H9 (cell line): Measurements from ENCODE around the gene EPS8L1. TPM values are rescaled to one million over a fixed set of nuclear protein-coding genes. Genes with fewer than 3 reads are reported as not detected.

ENCODE experiments used
- DNase-seq: peaks from one replicate; pipeline ENCODE4 v3.0.0-alpha.2; 2017
- H2AFZ ChIP-seq: one replicate; pipeline ENCODE4 v1.6.1; 2013; ENCODE audit warnings: mild to moderate bottlenecking, low read length, control low read depth, moderate library complexity
- H2AK5ac ChIP-seq: 2 replicates; pipeline ENCODE4 v1.6.1; 2013; ENCODE audit warnings: low read length, control low read depth, mixed read lengths; ENCODE audit not compliant: insufficient read length
- H2BK120ac ChIP-seq: one replicate; pipeline ENCODE4 v1.6.1; 2013; ENCODE audit warnings: low read depth, mild to moderate bottlenecking, low read length, control low read depth, inconsistent platforms; ENCODE audit not compliant: poor library complexity, severe bottlenecking
- H2BK12ac ChIP-seq: 2 replicates; pipeline ENCODE4 v1.6.1; 2013; ENCODE audit warnings: low read length, control low read depth, mixed read lengths, low read depth; ENCODE audit not compliant: insufficient read length
- H2BK15ac ChIP-seq: 2 replicates; pipeline ENCODE4 v1.6.1; 2013; ENCODE audit warnings: low read depth, low read length, control low read depth
- H2BK20ac ChIP-seq: one replicate; pipeline ENCODE4 v1.6.1; 2013; ENCODE audit warnings: low read depth, mild to moderate bottlenecking, low read length, control low read depth, inconsistent platforms; ENCODE audit not compliant: poor library complexity, severe bottlenecking
- H2BK5ac ChIP-seq: 2 replicates; pipeline ENCODE4 v1.6.1; 2013; ENCODE audit warnings: low read length, control low read depth, mixed read lengths; ENCODE audit not compliant: insufficient read length
- H3K14ac ChIP-seq: 2 replicates; pipeline ENCODE4 v1.6.1; 2013; ENCODE audit warnings: low read length, control low read depth; ENCODE audit not compliant: insufficient read depth
- H3K18ac ChIP-seq: 2 replicates; pipeline ENCODE4 v1.6.1; 2013; ENCODE audit warnings: low read depth, mild to moderate bottlenecking, mixed read lengths, low read length, control low read depth; ENCODE audit not compliant: insufficient read length
- H3K23ac ChIP-seq: 2 replicates; pipeline ENCODE4 v1.6.1; 2013; ENCODE audit warnings: low read length, control low read depth, mixed read lengths, low read depth; ENCODE audit not compliant: insufficient read length
- H3K23me2 ChIP-seq: 2 replicates; pipeline ENCODE4 v1.6.1; 2013; ENCODE audit warnings: low read depth, mild to moderate bottlenecking, mixed read lengths, low read length, control low read depth; ENCODE audit not compliant: insufficient read length, poor library complexity, severe bottlenecking
- H3K27ac ChIP-seq: 2 replicates; pipeline ENCODE4 v1.5.1; 2013; ENCODE audit warnings: low read length, control low read depth, mixed read lengths, low read depth; ENCODE audit not compliant: insufficient read length
- H3K27me3 ChIP-seq: 2 replicates; pipeline ENCODE4 v1.6.1; 2013; ENCODE audit warnings: low read length, control low read depth, inconsistent platforms; ENCODE audit not compliant: insufficient read depth
- H3K4ac ChIP-seq: 2 replicates; pipeline ENCODE4 v1.6.1; 2013; ENCODE audit warnings: low read depth, mild to moderate bottlenecking, control low read depth, inconsistent platforms, low read length, moderate library complexity
- H3K4me1 ChIP-seq: 2 replicates; pipeline ENCODE4 v1.6.1; 2013; ENCODE audit warnings: low read length, control low read depth, inconsistent platforms; ENCODE audit not compliant: insufficient read depth
- H3K4me2 ChIP-seq: 2 replicates; pipeline ENCODE4 v1.6.1; 2013; ENCODE audit warnings: low read length, control low read depth, mixed read lengths; ENCODE audit not compliant: insufficient read length, insufficient read depth
- H3K56ac ChIP-seq: 2 replicates; pipeline ENCODE4 v1.6.1; 2013; ENCODE audit warnings: low read depth, mild to moderate bottlenecking, mixed read lengths, low read length, control low read depth; ENCODE audit not compliant: insufficient read length
- H3K79me1 ChIP-seq: 2 replicates; pipeline ENCODE4 v1.6.1; 2013; ENCODE audit warnings: low read depth, mild to moderate bottlenecking, moderate library complexity, low read length, control low read depth, inconsistent platforms; ENCODE audit not compliant: insufficient read depth, poor library complexity, severe bottlenecking
- H3K79me2 ChIP-seq: 2 replicates; pipeline ENCODE4 v1.6.1; 2013; ENCODE audit warnings: low read length, control low read depth, inconsistent platforms; ENCODE audit not compliant: insufficient read depth
- H3K9ac ChIP-seq: 2 replicates; pipeline ENCODE4 v1.6.1; 2013; ENCODE audit warnings: low read length, control low read depth, mixed read lengths; ENCODE audit not compliant: insufficient read length; ENCODE audit errors: extremely low read depth
- H3K9me3 ChIP-seq: one replicate; pipeline ENCODE4 v1.6.1; 2013; ENCODE audit warnings: low read depth, low read length, inconsistent platforms; ENCODE audit not compliant: control insufficient read depth
- H3T11ph ChIP-seq: one replicate; pipeline ENCODE4 v1.6.1; 2013; ENCODE audit warnings: mild to moderate bottlenecking, low read length, control low read depth, inconsistent platforms
- H4K20me1 ChIP-seq: one replicate; pipeline ENCODE4 v1.6.1; 2013; ENCODE audit not compliant: control insufficient read depth, insufficient read length, insufficient read depth
- H4K5ac ChIP-seq: 2 replicates; pipeline ENCODE4 v1.6.1; 2013; ENCODE audit warnings: low read depth, mild to moderate bottlenecking, mixed read lengths, low read length, control low read depth; ENCODE audit not compliant: insufficient read length
- H4K8ac ChIP-seq: replicated peaks from 2 replicates; pipeline ENCODE4 v1.6.1; 2013; ENCODE audit warnings: low read length, control low read depth, mixed read lengths, low read depth; ENCODE audit not compliant: insufficient read length
- H4K91ac ChIP-seq: 2 replicates; pipeline ENCODE4 v1.6.1; 2013; ENCODE audit warnings: low read depth, mild to moderate bottlenecking, moderate library complexity, mixed read lengths, low read length, control low read depth; ENCODE audit not compliant: insufficient read length
- H3K27ac Mint-ChIP-seq, 3 experiments: 2 replicates in 2 of 3; 3 replicates in 1 of 3; pipeline ENCODE4 v1.8.0; 2020 to 2021; ENCODE audit warnings: mixed read lengths in 3 of 3, mild to moderate bottlenecking in 1 of 3, moderate library complexity in 1 of 3
- H3K27me3 Mint-ChIP-seq: 2 replicates; pipeline ENCODE4 v1.8.0; 2021; ENCODE audit warnings: low read depth, mild to moderate bottlenecking, moderate library complexity, mixed read lengths
- H3K36me3 Mint-ChIP-seq, 3 experiments: 2 replicates in 2 of 3; 3 replicates in 1 of 3; pipeline ENCODE4 v1.8.0; 2020 to 2021; ENCODE audit warnings: low read depth in 3 of 3, mixed read lengths in 3 of 3; ENCODE audit not compliant: insufficient read depth in 1 of 3
- H3K4me1 Mint-ChIP-seq, 2 experiments: 2 replicates each; pipeline ENCODE4 v1.8.0; 2020; ENCODE audit warnings: mixed read lengths in 2 of 2
- H3K4me3 Mint-ChIP-seq, 2 experiments: 2 replicates in 1 of 2; 3 replicates in 1 of 2; pipeline ENCODE4 v1.8.0; 2020 to 2021; ENCODE audit warnings: mild to moderate bottlenecking in 2 of 2, mixed read lengths in 2 of 2, moderate library complexity in 1 of 2
- H3K9me3 Mint-ChIP-seq, 2 experiments: 2 replicates in 1 of 2; 3 replicates in 1 of 2; pipeline ENCODE4 v1.8.0; 2020; ENCODE audit warnings: mild to moderate bottlenecking in 2 of 2, mixed read lengths in 2 of 2, moderate library complexity in 1 of 2
- WGBS: extraction: QIAGEN DNeasy Blood & Tissue Kit; methylation state at CpG from one replicate; pipeline ENCODE4 v1.1.7; 2013; ENCODE audit warnings: missing lambda C conversion rate, low lambda C conversion rate, mixed read lengths; ENCODE audit not compliant: insufficient read length; ENCODE audit errors: extremely low coverage; 5-methylcytosine and 5-hydroxymethylcytosine counted together
- total RNA-seq: library from RNA; stranded (reverse); gene quantifications from 2 replicates; pipeline ENCODE4 v1.2.1, GENCODE V29; 2021
- TF ChIP-seq, protein P1 (sequence below): fragments of 200-600 bp; sonication (generic); conservative IDR thresholded peaks from 3 replicates; pipeline ENCODE4 v1.8.0; 2021; ENCODE audit warnings: antibody characterized with exemption, mild to moderate bottlenecking

The EPS8L1 gene
- total RNA-seq, 1 experiment from 2014 or later: 24.0 TPM

GRCh38 chr19:55133639-55134444 lies 58.2 kb downstream of the EPS8L1 start:
- H3K9me3 Mint-ChIP-seq: no peaks in the 10 kb centered on the region

More at GRCh38 chr19:55133639-55134444, 58.2 kb downstream of the EPS8L1 start:
- H3K4me3 Mint-ChIP-seq: no peak overlapping the region; a peak in 1 of 5 replicates
- H4K5ac ChIP-seq: no peak overlapping the region
- no CpG with 5 or more reads among the region's 25 CpGs for WGBS
- no peak overlapping the region for H3K56ac ChIP-seq
- no peaks in the 10 kb centered on the region for H3K79me2 ChIP-seq
- peaks cover 16 to 35% of the 10 kb centered on the region in 2 experiments for H3K4me1 Mint-ChIP-seq
- H2AFZ ChIP-seq: no peak overlapping the region
- TF ChIP-seq, protein P1, sequence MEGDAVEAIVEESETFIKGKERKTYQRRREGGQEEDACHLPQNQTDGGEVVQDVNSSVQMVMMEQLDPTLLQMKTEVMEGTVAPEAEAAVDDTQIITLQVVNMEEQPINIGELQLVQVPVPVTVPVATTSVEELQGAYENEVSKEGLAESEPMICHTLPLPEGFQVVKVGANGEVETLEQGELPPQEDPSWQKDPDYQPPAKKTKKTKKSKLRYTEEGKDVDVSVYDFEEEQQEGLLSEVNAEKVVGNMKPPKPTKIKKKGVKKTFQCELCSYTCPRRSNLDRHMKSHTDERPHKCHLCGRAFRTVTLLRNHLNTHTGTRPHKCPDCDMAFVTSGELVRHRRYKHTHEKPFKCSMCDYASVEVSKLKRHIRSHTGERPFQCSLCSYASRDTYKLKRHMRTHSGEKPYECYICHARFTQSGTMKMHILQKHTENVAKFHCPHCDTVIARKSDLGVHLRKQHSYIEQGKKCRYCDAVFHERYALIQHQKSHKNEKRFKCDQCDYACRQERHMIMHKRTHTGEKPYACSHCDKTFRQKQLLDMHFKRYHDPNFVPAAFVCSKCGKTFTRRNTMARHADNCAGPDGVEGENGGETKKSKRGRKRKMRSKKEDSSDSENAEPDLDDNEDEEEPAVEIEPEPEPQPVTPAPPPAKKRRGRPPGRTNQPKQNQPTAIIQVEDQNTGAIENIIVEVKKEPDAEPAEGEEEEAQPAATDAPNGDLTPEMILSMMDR: no peak
- no peaks in the 10 kb centered on the region for H3K9me3 ChIP-seq
- H3K27me3 ChIP-seq: no peaks in the 10 kb centered on the region
- H3K23ac ChIP-seq: no peak overlapping the region
- no peak for DNase-seq
- H2BK12ac ChIP-seq: no peak overlapping the region
- H4K8ac ChIP-seq: no peak overlapping the region
- peaks cover 10 to 51% (median 27%) of the 10 kb centered on the region in 3 experiments for H3K36me3 Mint-ChIP-seq
- H4K91ac ChIP-seq: no peak overlapping the region
- no peaks in the 10 kb centered on the region for H4K20me1 ChIP-seq
- no peaks in the 10 kb centered on the region for H3K27me3 Mint-ChIP-seq
- no peak overlapping the region for H2BK5ac ChIP-seq
- H3K27ac Mint-ChIP-seq: peak overlapping the region in 1 of 3 experiments; percentile 55; a peak in 1 of 7 replicates
- no peak overlapping the region for H3T11ph ChIP-seq
- H3K23me2 ChIP-seq: no peaks in the 10 kb centered on the region
- no peak overlapping the region for H2BK20ac ChIP-seq
- H3K14ac ChIP-seq: no peak overlapping the region; the same call in 1 of the 2 replicates
- H3K79me1 ChIP-seq: no peaks in the 10 kb centered on the region
- no peak overlapping the region for H2BK120ac ChIP-seq
- H2BK15ac ChIP-seq: no peak overlapping the region
- no peak overlapping the region for H2AK5ac ChIP-seq
- no peak overlapping the region for H3K18ac ChIP-seq
- H3K4ac ChIP-seq: no peak overlapping the region
- H3K4me1 ChIP-seq: no peaks in the 10 kb centered on the region
- no peak overlapping the region for H3K27ac ChIP-seq
- no peak overlapping the region for H3K9ac ChIP-seq
- H3K4me2 ChIP-seq: no peak overlapping the region
